K562 treated with DMSO at 1 percent for 48 hours (cell line): Measurements from ENCODE around the gene MRPL37. TPM values are rescaled to one million over a fixed set of nuclear protein-coding genes. Genes with fewer than 3 reads are reported as not detected.

ENCODE experiments used
- total RNA-seq: library from RNA; unstranded; fragments of 300-600 nt; gene quantifications from 2 replicates; pipeline ENCODE4 v1.2.3, GENCODE V29; 2022; ENCODE audit warnings: low replicate concordance; ENCODE audit errors: extremely low read depth

MRPL37 gene
- total RNA-seq = not detected in 2 replicates

GRCh38 chr1:54199765-54200518 lies at the start of gene MRPL37, which contains the start of gene CYB5RL:
Gene MRPL37, plus strand, starts transcription at chr1:54200167. Its CDS starts 77 bp downstream, at chr1:54200244.
Gene CYB5RL, minus strand, starts transcription at chr1:54200030. Its CDS starts 4,414 bp downstream, at chr1:54195616.

GRCh38 chr1:54152696-54153095 lies 47.3 kb upstream of the MRPL37 start, which contains the start of gene CDCP2:
Gene CDCP2, minus strand, starts transcription at chr1:54153000. Its CDS starts 78 bp downstream, at chr1:54152922.

Other genes with a start within 250 kb of the MRPL37 start
- gene LDLRAD1, start 182.0 kb upstream of the MRPL37 start, total RNA-seq = not detected in 2 replicates
- gene TMEM59, start 147.0 kb upstream of the MRPL37 start, total RNA-seq = 1,127 TPM in 1 of 2 replicates, not detected in the other
- gene TCEANC2, start 146.6 kb upstream of the MRPL37 start, total RNA-seq = not detected in 2 replicates
- not detected in 2 replicates for gene CDCP2, start 47.2 kb upstream of the MRPL37 start, total RNA-seq
- not detected in 2 replicates for gene CYB5RL, start 137 bp upstream of the MRPL37 start, total RNA-seq
- not detected in 2 replicates for gene SSBP3, start 206.2 kb downstream of the MRPL37 start, total RNA-seq